GM19452 (cell line): Measurements from ENCODE around the gene CACNB4.

Experiments
- ATAC-seq: cut with Tn5 transposase; IDR thresholded peaks from one replicate; pipeline ENCODE4 v1.9.1; 2021; ENCODE audit not compliant: unreplicated experiment

CACNB4 gene

GRCh38 chr2:151830961-151831360 lies 267.9 kb downstream of the CACNB4 start:
- ATAC-seq: no peak

- ATAC-seq: no peak
Measured at GRCh38 chr2:151828890-151829324, 269.9 kb downstream of the CACNB4 start.

- peak; percentile 94 for ATAC-seq
Measured at GRCh38 chr2:151828143-151828889, 270.5 kb downstream of the CACNB4 start, which contains the start of gene ARL5A. TSS of gene ARL5A (minus strand) at chr2:151828421. CDS start at chr2:151828176, 245 bp downstream.

GRCh38 chr2:151827564-151828142 lies 271.2 kb downstream of the CACNB4 start:
- peak; percentile 23 for ATAC-seq

GRCh38 chr2:151826737-151827157 lies 272.1 kb downstream of the CACNB4 start:
- no peak for ATAC-seq

GRCh38 chr2:151824886-151825285 lies 274.0 kb downstream of the CACNB4 start:
- ATAC-seq: no peak

GRCh38 chr2:151823651-151824050 lies 275.2 kb downstream of the CACNB4 start:
- no peak for ATAC-seq

- ATAC-seq: peak; percentile 72
Measured at GRCh38 chr2:151819920-151820319, 278.9 kb downstream of the CACNB4 start.

GRCh38 chr2:151817929-151818328 lies 280.9 kb downstream of the CACNB4 start:
- ATAC-seq: no peak

- no peak for ATAC-seq
Measured at GRCh38 chr2:151816843-151817242, 282.0 kb downstream of the CACNB4 start.

GRCh38 chr2:151815821-151816489 lies 282.9 kb downstream of the CACNB4 start:
- no peak for ATAC-seq

GRCh38 chr2:151810489-151810888 lies 288.4 kb downstream of the CACNB4 start:
- no peak for ATAC-seq

GRCh38 chr2:151809073-151809383 lies 289.8 kb downstream of the CACNB4 start:
- no peak for ATAC-seq

- ATAC-seq: no peak
Measured at GRCh38 chr2:151808258-151809072, 290.4 kb downstream of the CACNB4 start.

- no peak for ATAC-seq
Measured at GRCh38 chr2:151805961-151806360, 292.9 kb downstream of the CACNB4 start.

GRCh38 chr2:151805343-151805742 lies 293.5 kb downstream of the CACNB4 start:
- ATAC-seq: no peak

GRCh38 chr2:151803811-151804210 lies 295.0 kb downstream of the CACNB4 start:
- ATAC-seq: no peak

- ATAC-seq: no peak
Measured at GRCh38 chr2:151802315-151802714, 296.5 kb downstream of the CACNB4 start.

- ATAC-seq: no peak
Measured at GRCh38 chr2:151799886-151800292, 299.0 kb downstream of the CACNB4 start.

- no peak for ATAC-seq
Measured at GRCh38 chr2:151796774-151797173, 302.1 kb downstream of the CACNB4 start.

- no peak for ATAC-seq
Measured at GRCh38 chr2:151795646-151796240, 303.1 kb downstream of the CACNB4 start.
